ENCODE results near the gene RASA4B.
"Not testable (repeated sequence)": the region's sequence is repeated elsewhere in the genome, so short reads cannot be mapped to it uniquely, and the experiment has no call there.

RASA4B gene

DNA sequence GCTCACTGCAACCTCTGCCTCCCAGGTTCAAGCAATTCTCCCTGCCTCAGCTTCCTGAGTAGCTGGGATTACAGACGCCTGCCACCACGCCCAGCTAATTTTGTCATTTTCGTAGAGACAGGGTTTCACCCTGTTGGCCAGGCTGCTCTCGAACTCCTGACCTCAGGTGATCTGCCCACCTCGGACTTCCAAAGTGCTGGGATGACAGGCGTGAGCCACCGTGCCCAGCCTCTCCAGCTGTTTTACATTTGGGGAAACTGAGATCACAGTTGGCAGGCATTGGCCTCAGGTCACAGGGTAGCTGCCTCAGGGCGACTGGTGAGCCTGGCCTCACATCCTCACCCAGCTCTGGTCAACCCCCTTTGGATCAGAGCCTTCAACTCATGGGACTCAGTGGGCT, 7.0 kb downstream of the RASA4B start:
- not testable (repeated sequence) for DNase-seq

DNA sequence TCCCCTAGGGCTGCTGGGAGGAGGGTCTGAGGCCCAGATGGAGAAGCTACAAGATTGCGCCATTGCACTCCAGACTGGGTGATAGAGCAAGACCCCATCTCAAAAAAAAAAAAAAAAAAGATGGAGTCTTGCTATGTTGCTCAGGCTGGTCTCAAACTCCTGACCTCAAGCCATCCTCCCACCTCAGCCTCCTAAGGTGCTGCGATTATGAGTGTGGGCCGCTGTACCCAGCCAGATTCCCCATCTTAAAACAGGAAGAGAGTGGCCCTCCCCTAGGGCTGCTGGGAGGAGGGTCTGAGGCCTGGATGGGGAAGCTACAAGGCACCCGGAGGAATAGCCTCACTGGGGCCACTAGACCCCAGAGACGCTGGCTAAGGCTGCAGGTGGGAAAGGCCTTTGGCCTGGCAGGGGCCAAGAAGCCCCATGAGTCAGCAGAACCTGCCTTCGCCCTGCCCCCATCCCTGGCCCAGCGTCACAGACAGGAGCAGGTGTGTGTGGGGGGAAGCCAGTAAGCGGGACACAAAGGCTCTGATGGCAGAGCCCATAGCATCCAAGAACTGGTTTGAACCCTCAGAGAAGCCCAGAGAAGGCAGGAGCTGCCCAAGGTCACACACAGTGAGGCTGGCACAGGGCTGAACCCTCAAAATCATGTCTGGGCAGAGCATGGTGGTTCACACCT, 10.0 kb downstream of the RASA4B start:
- not testable (repeated sequence) for DNase-seq

DNA sequence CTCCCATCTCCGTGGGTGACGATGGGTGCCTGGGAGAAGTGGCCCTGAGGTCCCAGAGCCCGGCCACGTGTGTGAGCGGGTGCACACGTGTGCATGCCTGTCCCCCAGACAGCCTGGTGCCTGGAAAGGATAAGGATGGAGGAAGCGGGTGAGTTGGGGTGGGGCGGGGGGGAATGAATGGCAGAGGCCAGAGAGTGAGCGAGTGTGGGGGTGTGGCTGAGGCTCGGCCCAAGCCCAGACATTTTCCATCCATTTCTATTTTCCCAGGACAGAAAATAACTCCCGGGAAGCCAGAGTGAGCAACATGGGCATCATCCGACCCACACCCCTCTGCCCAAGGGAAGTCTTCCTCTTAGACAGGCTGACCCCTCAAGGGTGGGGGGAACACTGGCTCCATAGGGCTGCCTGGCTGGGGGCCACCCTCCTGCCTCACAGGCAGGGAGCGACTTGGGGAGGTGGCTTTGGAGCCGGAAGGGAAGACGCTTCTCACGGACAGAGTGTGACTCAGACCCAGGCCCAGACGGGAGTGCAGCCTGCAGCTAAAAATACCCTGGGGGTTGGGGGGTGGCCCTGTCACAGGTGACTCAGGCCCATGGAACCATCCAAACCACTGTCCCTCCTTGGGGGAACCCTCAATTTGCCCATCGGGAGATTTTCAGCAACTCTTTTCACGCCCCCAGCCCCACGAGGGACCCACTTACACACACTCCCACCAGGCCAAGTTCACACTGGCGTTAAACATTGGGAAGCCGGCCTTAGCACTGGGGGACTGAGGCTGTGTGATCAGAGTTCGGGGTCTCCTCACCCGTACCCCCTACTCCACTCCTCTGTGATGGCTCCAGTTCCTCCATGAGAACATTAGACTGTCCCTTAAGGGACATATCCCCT, 12.0 kb downstream of the RASA4B start:
- DNase-seq: not testable (repeated sequence)

DNA sequence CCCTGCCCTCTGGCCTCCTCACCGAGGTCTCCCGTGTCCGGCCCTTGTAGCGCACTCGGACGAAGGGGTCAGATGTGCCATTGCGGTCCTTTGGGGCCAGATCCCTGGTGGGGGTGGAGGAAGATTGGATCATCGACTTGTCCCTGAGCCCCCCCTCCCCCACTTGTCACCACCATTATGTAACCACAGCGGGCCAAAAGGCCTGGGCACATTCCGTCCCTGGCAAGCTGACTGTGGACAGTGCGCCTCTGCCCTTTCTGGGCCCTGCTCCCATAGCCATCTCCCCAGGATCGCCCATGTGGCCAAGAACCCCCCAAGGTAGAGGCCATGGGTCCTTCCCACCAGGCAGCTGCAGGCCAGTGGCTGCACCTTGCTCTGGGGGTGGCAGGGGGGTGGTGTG, 14.4 kb downstream of the RASA4B start:
- not testable (repeated sequence) for DNase-seq

DNA sequence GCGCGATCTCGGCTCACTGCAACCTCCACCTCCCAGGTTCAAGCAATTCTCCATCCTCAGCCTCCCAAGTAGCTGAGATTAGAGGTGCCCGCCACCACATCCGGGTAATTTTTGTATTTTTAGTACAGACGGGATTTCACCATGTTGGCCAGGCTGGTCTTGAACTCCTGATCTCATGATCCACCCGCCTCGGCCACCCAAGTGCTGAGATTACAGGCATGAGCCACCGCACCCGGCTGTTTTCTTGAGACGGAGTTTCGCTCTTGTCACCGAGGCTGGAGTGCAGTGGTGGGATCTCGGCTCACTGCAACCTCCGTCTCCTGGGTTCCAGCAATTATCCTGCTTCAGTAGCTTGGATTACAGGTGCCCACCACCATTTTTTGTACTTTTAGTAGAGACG, 19.3 kb downstream of the RASA4B start:
- DNase-seq: not testable (repeated sequence)

DNA sequence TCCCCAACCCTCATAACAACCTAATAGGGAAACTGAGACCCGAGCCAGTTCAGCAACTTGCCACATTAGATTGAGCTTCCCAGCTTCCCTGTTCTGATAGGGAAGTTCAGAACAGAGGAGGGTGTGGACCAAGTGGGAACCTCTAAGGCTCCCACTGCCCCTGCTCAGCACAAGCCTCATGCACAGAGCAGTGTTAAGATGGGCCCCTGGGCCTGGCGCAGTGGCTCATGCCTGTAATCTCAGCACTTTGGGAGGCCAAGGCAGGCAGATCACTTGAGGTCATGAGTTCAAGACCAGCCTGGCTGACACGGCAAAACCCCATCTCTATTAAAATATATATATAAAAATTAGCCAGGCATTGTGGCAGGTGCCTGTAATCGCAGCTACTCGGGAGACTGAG, 20.3 kb downstream of the RASA4B start:
- DNase-seq: not testable (repeated sequence)

DNA sequence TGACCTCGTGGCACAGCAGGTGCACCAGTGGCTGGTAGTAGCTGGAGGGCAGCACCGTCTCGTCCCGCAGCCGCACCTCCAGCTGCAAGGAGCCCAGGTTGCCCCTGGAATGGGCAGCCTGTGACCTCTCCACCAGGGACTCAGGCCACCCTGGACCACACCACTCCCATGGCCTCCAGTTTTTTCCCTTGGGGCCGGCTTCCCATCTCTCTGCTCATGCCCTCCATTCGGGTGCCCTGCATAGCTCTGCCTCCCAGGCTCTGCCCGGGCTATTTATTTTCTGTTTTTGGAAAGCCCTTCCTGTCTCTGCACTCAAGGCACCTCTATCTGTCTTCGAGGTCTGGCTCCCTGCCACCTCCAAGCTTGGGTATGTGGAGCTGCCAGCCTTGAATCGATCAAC, 20.7 kb downstream of the RASA4B start:
- not testable (repeated sequence) for DNase-seq

DNA sequence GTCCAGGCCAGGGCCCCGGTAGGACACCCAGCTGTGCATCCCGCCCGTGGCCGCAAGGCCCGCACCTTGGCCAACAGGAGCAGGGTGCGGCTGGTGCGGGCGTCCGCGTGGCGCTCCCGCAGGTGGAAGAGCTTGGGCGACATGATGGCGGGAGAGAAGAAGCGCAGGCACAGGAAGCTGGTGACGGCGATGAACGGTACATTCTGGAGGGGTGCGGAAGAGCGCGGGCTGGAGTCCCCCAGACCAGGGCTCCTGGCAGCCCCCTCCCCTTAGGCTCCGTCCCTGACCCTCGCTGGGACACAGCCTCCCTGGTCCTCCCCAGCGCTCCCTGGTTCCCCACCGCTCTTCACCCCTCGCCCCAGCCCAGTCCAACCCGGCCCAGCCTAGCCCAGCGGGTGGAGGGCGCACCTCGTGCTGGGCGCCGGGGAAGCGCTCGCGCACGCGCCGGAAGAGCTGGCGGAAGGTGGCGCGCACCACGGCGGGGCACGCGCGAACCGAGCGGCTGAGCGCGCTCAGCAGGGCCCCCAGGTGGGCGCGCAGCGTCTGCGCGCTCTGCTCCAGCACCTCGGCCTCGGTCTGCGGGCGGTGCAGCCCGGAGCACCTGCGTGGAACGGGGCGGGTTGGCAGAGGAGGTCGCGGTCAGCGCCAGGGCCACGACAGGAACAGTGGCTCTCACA, 23.0 kb downstream of the RASA4B start:
- not testable (repeated sequence) for DNase-seq

DNA sequence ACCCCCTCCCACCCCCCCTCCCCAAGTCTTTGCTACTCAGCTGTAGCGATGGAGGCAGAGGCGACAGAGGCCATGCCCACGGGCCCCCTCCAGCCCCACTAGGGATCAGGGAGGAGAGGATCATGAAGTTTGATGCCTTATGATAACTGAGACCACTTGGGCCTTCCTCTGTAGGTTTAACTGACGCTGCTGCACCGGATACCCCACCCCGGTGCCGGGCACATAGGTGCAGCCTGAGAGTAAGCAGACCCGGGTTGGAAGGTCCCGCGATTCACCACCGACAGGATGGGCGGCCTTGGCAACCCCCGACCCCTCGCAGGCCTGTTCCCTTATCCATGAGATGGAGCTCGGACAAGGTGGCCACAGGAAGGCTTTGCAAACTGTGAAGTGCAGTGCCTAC, 23.6 kb downstream of the RASA4B start:
- DNase-seq: not testable (repeated sequence)

DNA sequence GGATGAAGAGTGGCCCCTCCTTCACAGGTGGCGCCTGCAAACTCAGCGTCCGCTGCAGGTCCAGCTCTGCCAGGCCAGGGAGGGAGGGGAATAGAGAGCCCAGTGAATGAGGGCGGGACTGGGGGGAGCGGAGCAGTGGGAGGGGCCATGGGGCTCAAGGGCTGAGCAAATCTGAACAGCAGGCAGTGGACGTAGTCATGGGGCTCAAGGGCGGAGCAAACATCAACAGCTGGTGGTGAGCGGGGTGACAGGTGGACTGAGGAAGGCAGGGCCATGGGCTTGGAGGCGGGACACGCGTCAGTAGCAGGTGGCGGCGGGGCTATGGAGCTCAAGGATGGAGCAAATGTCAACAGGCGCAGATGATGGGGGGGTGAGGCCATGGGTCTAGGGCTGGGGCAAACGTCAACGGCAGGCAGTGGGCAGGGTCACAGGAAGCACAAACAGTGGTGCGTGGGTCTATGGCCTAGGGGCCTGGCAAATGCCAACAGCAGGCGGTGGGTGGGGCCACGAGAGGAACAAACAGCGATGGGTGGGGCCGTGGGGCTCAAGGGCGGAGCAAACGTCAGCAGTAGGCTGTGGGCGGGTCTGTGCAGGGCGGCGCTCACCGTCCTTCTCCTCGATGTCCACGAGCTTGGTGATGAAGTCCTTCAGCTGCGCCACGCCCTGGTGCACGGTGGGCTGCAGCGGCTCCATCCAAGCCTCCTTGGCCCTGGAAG, 24.2 kb downstream of the RASA4B start:
- DNase-seq: not testable (repeated sequence)

DNA sequence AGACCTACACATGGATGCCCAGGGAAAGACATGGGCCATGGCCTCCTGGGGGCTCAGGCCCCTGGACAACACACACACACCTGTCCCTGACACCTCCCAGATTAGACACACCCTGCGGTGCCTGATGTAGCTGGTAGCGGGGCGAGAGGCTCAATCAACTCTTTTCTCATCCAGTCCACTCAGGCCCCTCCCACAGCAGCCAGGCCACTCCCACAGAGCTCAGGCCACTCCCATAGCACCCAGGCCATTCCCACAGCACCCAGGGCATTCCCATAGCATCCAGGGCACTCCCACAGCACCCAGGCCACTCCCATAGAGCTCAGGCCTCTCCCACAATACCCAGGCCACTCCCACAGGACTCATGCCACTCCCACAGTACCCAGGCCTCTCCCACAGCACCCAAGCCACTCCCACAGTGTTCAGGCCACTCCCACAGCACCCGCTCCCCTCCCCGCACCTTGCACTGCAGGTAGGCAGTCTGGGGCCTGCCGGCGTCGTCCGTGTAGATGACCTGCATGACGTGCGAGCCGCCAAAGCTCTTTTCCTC, 27.0 kb downstream of the RASA4B start:
- DNase-seq: not testable (repeated sequence)

DNA sequence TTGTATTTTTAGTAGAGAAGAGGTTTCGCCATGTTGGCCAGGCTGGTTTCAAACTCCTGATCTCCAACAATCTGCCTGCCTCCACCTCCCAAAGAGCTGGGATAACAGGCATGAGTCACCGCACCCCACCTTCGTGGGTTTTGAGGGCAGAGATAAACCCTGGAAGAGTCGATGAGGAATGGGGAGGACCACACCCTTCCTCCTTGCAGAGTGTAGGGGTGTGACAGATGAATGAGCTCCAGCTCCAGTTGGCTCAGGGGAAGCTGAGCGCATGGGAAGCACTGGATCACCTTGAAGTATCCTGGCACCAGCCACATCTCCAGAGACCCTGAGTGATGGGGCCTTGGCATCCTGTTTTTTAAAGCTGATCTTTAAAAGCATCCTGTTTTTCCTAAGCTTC, 33.3 kb downstream of the RASA4B start:
- not testable (repeated sequence) for DNase-seq

DNA sequence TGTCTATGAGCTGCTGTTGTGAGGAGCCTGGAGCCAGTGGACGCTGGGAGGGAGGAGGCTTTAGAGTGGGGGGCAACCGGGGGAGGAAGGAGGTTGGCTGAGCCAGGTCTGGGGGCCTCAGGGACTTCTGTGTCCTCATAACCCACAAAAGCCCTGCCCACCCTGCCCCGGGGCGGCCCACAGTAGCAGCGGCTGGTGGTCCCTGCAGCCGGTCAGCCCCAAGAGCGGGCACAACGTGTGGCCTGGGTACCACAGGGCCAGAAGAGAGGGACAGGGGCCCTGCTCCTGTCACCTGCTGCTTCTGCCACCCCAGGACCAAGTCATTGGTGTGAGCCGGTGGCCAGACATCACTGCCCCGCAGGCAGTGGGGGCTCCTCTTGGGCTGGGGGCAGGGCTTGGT, 35.6 kb downstream of the RASA4B start:
- not testable (repeated sequence) for DNase-seq

DNA sequence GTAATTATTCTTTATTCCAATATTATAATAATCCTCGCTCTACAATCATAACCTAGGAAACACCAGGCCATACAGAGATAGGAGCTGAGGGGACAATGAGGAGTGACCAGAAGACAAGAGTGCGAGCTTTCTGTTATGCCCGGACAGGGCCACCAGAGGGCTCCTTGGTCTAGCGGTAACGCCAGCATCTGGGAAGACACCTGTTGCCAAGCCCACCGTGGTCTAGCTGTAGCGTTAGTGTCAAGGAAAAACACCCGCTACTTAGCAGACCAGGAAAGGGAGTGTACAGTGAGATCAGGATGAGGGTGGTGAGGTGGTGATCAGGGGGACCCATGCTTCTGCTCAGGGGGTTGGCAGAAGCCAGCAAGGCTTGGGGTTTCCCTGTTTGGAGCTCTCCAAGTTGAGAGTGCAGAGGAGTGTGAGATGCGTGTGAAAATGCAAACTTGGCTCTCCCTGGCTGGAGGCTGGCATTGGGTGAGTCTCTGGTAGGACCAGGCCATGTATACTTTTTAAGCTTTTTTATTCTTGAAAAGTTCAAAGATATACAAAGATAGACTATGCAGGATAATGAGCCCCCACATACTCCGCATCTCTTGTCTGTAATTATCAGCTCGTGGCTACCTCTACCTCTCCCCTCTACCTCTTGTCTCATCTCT, 37.5 kb downstream of the RASA4B start:
- not testable (repeated sequence) for DNase-seq

DNA sequence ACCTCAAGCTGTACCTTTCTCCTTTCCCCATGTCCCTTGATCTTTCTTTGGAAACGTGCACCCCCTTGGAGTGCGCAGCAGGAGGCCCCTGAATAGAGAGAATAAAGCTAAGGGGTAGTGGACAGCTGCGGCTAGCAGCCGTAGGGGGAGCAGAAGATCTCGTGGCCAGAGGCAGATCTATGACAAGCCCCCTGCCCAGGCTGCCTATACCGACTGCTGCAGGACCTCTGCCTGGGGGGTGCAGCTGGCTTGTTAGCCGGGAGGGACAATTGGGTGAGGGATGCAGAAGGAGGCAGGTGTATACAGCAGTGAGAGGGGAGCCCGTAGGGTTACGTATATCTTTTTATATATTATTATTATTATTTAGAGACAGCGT, 38.4 kb downstream of the RASA4B start:
- DNase-seq: not testable (repeated sequence)

DNA sequence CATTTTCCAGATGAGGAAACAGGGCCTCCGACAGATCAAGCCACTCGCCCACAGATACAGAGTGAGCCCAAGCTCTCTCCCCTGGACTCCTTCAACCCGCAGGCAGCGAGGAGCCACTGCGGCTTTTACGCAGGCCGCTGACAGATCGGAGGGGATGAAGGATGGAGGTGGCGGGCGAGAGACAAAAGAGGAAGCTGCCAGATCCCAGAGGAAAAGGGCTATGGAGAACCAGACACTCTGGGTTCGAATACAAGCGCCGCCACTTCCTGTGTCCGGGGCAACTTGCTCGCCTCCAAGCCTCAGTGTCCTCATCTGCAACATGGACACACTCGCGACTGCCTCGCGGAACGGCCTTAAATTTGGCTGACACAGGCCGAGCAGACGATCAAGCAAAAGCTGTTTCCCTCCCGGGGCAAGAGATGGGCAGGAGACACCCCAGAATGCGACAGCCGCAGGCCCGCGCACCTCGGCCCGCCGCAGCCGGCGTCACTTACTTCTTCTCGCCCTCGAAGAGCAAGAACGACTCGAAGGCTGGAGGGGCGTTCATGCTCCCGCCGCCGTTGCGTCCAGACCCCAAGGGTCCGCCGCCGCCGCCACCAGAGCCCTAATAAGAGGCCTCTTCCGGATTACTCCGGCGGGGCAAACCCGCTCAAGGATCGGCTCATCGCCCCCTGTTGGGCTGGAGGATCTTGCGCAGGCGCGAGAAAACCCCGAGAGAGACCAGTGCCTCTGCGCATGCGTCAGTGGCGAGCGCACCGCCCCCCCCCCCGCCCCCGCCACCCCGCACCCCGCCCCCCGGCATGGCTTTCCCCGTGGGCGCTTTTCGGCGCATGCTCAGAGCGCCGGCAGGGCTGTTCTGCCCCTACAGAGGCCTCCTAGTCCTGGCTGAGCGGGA, 39.0 kb downstream of the RASA4B start, which contains the start of gene POLR2J:
Gene POLR2J (minus strand): TSS at position 609 of the 895 bp plus-strand sequence. CDS start 62 bp downstream, at position 547.
- not testable (repeated sequence) for DNase-seq

DNA sequence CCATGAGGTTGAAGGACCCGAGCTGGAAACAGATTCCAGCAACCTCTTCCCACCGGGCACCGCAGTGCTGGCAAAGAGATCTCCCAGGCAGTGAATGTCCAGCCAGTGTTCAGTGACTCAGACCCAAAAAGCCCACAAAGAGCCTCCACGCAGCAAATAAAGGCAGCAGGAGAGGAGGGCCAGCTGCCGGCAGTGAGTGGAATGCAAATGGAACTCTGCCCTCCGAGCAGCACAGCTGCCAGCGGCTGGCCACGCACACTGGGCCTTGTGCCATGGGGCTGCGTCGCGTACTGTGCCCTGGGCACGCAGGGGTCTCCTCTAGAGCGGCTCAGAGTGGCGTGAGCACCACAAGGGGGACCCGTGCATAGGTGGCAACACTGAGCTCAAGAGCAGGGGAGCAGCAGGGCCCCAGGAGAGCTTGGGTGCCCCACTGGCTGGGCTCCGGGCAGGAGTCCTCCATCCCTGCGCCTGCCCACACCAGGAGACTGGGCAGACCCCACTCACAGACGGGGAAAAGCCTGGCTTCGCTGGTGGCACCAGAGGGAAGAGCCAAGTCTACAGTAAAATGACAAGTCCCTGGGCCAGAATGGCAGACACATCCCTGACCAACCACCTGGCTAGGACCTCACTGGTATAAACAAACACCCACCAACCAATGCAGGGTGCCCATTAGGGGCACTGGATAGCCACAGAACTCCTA, 42.7 kb downstream of the RASA4B start:
- not testable (repeated sequence) for DNase-seq

DNA sequence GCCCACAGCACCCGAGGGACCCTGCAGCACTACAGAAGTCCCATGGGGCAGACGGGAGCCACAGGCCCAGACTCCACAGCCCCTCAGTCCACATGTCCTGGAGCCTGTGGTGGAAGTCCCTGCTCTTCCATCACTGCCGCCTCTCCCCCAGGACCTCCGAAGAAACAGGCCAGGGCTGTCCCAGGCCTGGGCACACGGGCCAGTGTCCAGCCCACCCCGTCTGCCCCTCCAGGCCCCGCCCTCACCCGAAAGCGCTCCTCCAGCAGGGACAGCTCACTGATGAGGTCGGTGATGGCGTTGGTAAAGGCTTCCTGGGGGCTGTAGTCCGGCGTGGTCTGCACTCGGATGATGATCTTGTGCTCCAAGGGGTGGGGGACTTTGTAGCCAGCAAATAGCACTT, 43.5 kb downstream of the RASA4B start:
- not testable (repeated sequence) for DNase-seq

DNA sequence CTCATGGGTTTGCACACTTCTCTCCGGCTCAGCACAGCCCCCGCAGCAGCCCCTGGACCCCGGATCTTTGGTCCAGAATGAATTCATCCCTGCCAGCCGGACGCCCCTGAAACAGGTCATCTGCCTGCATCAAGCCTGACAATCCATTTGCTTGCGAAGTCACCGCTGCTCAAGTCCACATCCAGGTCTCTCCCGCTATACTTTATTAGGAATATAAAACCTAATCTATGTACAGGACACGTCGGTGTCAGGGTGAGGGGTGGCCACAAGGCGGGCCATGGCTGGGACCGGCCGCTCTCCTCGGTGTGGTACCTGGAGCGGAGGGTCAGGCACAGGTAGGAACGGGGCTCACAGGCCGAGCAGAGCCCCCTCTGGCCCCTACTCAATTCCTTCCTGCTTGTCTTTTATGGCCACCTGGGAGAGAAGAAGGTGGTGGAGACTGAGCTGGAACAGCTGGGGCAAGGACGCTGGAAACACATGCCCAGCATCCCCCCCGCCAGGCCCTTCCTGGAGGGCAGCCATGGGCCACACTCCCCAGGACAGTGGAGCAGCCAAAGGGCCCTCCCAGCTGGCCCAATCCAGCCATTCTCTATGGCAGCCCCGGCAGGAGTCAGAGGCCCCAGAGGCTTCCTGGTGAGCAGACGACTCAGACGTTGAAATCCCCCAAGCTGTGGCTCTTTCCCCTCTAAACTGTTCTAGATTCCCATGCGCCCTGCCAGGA, 44.1 kb downstream of the RASA4B start:
- no peak for DNase-seq

Data from effector CD8-positive, alpha-beta T cell (primary cell).